Fibroblast of lung (primary cell): Measurements from ENCODE around the gene MTFP1.

Experiments used
- CTCF ChIP-seq, 2 donors: IDR thresholded peaks in 1 of 2; conservative IDR thresholded peaks in 1 of 2; 1 replicate in 1 of 2; 2 replicates in 1 of 2; pipeline ENCODE4 v1.5.1; 2011 to 2012; ENCODE audit warnings: low read length in 2 of 2, control low read depth in 1 of 2, inconsistent platforms in 1 of 2, low read depth in 1 of 2, mild to moderate bottlenecking in 1 of 2
- EZH2 ChIP-seq: IDR thresholded peaks from 2 replicates; pipeline ENCODE4 v1.5.1; 2012; ENCODE audit warnings: low read length, control low read depth, mild to moderate bottlenecking; ENCODE audit errors: missing control alignments

DNA sequence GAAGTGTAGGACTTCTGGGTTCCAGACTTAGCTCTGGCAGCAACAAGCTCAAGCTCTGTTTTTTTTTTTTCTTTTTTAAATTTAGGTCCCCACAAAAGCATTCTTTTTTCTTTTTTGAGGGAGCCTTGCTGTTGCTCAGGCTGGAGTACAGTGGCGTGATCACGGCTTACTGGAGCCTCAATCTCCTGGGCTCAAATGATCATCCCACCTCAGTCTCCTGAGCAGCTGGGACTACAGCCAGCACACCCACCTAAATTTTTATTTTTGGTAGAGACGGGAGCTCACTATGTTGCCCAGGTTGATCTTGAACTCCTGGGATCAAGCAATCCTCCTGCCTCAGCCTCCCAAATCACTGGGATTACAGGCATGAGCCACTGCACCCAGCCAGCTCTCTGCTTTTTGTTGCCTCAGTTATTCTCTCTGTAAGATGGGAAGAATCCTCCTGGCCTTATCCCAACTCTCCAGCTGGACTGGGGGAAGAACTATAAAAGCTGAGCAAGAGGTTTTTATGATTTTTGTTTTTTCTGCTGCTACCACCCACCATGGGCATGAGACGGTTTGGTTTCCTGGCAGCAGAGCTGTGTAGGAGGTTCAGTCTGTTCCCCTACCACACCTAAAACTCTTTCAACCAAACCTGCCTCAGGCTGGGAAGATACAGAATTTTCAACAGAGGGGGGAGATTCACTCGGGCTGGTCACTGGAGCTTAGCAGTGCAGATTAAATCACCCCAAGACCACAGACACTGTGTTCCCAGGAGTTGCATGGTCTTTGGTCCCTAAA lies 11.6 kb upstream of the MTFP1 start:
- TF ChIP-seq CTCF (conservative IDR thresholded peaks at IDR 0.05 in 1 of 2, IDR thresholded peaks at IDR 0.05 in 1 of 2; ENCODE audit: low read depth in 1 of 2, low read length in 2 of 2) (no peak), EZH2 (no peak)
